Vagina (tissue), 2 donors: Measurements from ENCODE around the gene IFT20.

ENCODE experiments used
- POLR2A ChIP-seq, 2 donors: fragments of 450-650 bp; IDR thresholded peaks; one replicate each; pipeline ENCODE4 v1.6.1; 2017; ENCODE audit warnings: antibody characterized with exemption in 2 of 2, mild to moderate bottlenecking in 2 of 2, moderate library complexity in 2 of 2
- POLR2AphosphoS5 ChIP-seq, 2 donors: sonication (generic); formaldehyde crosslinking; IDR thresholded peaks; one replicate each; pipeline ENCODE4 v1.9.0; 2017; ENCODE audit warnings: antibody characterized with exemption in 2 of 2, mild to moderate bottlenecking in 2 of 2, low read depth in 1 of 2; ENCODE audit not compliant: insufficient read depth in 1 of 2
- TF ChIP-seq, protein P1 (sequence below), 3 experiments: fragments of 450-650 bp in 2 of 3; fragments of 200-600 bp in 1 of 3; sonication (generic) in 1 of 3; IDR thresholded peaks; one replicate each; pipeline ENCODE4 v1.5.1; 2017 to 2019; ENCODE audit warnings: antibody characterized with exemption in 3 of 3, mild to moderate bottlenecking in 2 of 3, moderate library complexity in 2 of 3

DNA sequence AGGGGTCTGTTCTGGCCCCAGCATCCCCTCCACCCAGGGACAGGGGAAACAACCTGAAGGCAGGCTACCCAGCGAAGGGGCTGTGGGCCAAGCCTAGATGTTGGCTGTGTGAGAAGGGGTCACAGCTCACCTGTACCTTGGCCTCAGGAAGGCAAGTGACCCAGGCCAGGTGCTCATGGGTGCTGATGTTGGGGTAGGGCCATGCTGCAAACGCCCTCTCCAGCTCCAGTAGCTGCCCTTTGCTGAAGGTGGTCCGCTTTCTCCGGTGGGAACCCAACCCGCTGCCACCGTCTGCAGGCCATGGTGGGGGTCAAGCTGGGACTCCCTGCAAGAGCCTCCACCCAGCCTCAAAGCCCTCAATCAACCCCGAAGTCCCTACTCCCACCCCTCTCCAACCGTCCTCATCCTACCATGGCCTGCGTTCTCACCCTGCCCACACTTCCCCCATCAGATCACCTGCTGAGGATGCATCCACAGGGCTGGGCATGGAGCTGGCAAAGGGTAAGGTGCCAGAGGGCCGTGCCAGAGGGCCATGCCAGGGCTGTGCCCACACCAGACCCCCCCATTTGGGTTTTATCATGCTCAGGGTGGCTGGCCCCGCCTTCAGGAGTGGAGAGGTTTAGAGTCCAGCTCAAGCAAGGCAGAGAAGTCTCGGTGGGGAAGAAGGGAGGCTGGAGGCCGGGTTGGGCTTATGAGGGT lies 29.5 kb upstream of the IFT20 start, which contains the start of gene SEBOX:
- TF ChIP-seq, protein P1, sequence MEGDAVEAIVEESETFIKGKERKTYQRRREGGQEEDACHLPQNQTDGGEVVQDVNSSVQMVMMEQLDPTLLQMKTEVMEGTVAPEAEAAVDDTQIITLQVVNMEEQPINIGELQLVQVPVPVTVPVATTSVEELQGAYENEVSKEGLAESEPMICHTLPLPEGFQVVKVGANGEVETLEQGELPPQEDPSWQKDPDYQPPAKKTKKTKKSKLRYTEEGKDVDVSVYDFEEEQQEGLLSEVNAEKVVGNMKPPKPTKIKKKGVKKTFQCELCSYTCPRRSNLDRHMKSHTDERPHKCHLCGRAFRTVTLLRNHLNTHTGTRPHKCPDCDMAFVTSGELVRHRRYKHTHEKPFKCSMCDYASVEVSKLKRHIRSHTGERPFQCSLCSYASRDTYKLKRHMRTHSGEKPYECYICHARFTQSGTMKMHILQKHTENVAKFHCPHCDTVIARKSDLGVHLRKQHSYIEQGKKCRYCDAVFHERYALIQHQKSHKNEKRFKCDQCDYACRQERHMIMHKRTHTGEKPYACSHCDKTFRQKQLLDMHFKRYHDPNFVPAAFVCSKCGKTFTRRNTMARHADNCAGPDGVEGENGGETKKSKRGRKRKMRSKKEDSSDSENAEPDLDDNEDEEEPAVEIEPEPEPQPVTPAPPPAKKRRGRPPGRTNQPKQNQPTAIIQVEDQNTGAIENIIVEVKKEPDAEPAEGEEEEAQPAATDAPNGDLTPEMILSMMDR (IDR thresholded peaks at IDR 0.05) = no peak
- no peak for TF ChIP-seq POLR2A (IDR thresholded peaks at IDR 0.05)
- no peak for TF ChIP-seq POLR2AphosphoS5 (IDR thresholded peaks at IDR 0.05; ENCODE audit: insufficient read depth in 1 of 2, low read depth in 1 of 2)
